ENCODE data around the gene COLEC12.

The COLEC12 gene

DNA sequence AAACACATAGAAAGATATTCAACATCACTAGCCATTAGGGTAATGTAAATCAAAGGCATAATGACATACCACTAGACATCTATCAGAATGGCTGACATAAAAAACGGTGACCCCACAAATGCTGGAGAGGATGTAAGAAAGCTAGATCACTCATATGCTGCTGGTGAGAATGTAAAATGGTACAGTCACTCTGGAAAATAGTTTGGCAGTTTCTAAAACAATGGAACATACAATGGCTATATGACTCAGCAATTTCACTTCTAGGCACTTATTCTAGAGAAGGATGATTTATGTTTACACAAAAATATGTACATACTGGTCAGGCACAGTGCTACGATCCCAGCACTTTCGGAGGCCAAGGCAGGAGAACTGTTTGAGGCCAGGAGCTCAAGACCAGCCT lies 87.3 kb downstream of the COLEC12 start:
- no peak for TF ChIP-seq GLIS3 (CRISPR knock-in tag; IDR thresholded peaks at IDR 0.05)
- no peak for TF ChIP-seq TCF4 (CRISPR knock-in tag; IDR thresholded peaks at IDR 0.05; ENCODE audit: borderline replicate concordance)
- no peak for TF ChIP-seq CSDC2 (CRISPR knock-in tag; IDR thresholded peaks at IDR 0.05)
- TF ChIP-seq ZFP30 (CRISPR knock-in tag; IDR thresholded peaks at IDR 0.05), result no peak
- TF ChIP-seq ISL1 (CRISPR knock-in tag; IDR thresholded peaks at IDR 0.05), result no peak
- no peak for TF ChIP-seq ZC3H10 (CRISPR knock-in tag; IDR thresholded peaks at IDR 0.05)
- TF ChIP-seq, protein P1, sequence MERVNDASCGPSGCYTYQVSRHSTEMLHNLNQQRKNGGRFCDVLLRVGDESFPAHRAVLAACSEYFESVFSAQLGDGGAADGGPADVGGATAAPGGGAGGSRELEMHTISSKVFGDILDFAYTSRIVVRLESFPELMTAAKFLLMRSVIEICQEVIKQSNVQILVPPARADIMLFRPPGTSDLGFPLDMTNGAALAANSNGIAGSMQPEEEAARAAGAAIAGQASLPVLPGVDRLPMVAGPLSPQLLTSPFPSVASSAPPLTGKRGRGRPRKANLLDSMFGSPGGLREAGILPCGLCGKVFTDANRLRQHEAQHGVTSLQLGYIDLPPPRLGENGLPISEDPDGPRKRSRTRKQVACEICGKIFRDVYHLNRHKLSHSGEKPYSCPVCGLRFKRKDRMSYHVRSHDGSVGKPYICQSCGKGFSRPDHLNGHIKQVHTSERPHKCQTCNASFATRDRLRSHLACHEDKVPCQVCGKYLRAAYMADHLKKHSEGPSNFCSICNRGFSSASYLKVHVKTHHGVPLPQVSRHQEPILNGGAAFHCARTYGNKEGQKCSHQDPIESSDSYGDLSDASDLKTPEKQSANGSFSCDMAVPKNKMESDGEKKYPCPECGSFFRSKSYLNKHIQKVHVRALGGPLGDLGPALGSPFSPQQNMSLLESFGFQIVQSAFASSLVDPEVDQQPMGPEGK (CRISPR knock-in tag; IDR thresholded peaks at IDR 0.05; ENCODE audit: borderline replicate concordance), result no peak
- TF ChIP-seq, protein P2, sequence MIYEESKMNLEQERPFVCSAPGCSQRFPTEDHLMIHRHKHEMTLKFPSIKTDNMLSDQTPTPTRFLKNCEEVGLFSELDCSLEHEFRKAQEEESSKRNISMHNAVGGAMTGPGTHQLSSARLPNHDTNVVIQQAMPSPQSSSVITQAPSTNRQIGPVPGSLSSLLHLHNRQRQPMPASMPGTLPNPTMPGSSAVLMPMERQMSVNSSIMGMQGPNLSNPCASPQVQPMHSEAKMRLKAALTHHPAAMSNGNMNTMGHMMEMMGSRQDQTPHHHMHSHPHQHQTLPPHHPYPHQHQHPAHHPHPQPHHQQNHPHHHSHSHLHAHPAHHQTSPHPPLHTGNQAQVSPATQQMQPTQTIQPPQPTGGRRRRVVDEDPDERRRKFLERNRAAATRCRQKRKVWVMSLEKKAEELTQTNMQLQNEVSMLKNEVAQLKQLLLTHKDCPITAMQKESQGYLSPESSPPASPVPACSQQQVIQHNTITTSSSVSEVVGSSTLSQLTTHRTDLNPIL (CRISPR knock-in tag; IDR thresholded peaks at IDR 0.05; ENCODE audit: low read depth), result no peak
- TF ChIP-seq ESRRG (CRISPR knock-in tag; IDR thresholded peaks at IDR 0.05), result no peak
- TF ChIP-seq, protein P3, sequence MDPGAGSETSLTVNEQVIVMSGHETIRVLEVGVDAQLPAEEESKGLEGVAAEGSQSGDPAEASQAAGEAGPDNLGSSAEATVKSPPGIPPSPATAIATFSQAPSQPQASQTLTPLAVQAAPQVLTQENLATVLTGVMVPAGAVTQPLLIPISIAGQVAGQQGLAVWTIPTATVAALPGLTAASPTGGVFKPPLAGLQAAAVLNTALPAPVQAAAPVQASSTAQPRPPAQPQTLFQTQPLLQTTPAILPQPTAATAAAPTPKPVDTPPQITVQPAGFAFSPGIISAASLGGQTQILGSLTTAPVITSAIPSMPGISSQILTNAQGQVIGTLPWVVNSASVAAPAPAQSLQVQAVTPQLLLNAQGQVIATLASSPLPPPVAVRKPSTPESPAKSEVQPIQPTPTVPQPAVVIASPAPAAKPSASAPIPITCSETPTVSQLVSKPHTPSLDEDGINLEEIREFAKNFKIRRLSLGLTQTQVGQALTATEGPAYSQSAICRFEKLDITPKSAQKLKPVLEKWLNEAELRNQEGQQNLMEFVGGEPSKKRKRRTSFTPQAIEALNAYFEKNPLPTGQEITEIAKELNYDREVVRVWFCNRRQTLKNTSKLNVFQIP (CRISPR knock-in tag; IDR thresholded peaks at IDR 0.05; ENCODE audit: borderline replicate concordance, low read depth), result no peak
- TF ChIP-seq ZNF70 (CRISPR knock-in tag; IDR thresholded peaks at IDR 0.05), result no peak
- no peak for ATAC-seq

DNA sequence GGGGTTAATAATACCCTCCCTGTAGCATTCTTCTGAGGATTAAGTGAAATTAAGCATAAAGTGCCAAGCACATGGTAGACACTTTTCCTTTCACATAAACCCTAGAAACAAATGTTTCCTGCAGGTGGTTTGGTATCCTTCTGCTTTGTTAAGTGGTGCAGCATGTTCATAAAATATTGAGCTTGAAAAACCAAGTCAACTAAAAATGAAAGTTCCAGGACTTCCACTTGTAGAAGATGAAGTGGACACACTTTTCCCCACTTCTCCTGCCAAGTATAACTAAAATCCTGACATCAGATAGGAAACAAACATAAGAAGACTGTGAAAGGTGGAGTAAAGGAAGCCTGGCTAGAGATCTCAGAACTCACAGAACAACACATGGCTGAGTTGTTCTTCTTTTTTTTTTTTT lies 90.5 kb downstream of the COLEC12 start:
- no peak for ATAC-seq
- TF ChIP-seq PPARA (CRISPR knock-in tag; IDR thresholded peaks at IDR 0.05; ENCODE audit: borderline replicate concordance) (no peak), BACH2 (CRISPR knock-in tag; IDR thresholded peaks at IDR 0.05; ENCODE audit: borderline replicate concordance) (no peak), ZNF70 (CRISPR knock-in tag; IDR thresholded peaks at IDR 0.05) (no peak), ZFP3 (CRISPR knock-in tag; IDR thresholded peaks at IDR 0.05) (no peak)
- TF ChIP-seq, protein P3 (CRISPR knock-in tag; IDR thresholded peaks at IDR 0.05; ENCODE audit: borderline replicate concordance, low read depth), result no peak
- TF ChIP-seq, protein P4, sequence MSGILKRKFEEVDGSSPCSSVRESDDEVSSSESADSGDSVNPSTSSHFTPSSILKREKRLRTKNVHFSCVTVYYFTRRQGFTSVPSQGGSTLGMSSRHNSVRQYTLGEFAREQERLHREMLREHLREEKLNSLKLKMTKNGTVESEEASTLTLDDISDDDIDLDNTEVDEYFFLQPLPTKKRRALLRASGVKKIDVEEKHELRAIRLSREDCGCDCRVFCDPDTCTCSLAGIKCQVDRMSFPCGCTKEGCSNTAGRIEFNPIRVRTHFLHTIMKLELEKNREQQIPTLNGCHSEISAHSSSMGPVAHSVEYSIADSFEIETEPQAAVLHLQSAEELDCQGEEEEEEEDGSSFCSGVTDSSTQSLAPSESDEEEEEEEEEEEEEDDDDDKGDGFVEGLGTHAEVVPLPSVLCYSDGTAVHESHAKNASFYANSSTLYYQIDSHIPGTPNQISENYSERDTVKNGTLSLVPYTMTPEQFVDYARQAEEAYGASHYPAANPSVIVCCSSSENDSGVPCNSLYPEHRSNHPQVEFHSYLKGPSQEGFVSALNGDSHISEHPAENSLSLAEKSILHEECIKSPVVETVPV (CRISPR knock-in tag; IDR thresholded peaks at IDR 0.05), result no peak

DNA sequence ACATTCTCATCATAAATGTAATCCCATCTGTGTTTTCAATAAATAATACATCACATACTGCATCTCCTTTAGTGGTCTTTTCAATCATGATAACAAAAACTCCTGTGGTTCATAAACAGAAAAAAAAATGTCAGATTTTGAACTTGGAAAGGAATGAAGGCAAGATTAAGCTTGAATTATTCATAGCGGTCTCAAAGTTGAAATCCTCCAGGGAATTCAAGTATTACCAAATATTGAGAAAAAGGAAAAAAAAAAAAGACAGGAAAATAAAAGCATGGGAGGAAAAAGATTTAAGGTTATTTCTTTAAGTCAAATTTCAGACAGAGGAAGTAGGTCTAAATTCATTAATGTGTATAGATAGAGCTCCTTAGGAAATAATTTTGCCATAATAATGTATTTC lies 92.1 kb downstream of the COLEC12 start:
- ATAC-seq, result no peak
- TF ChIP-seq RARB (CRISPR knock-in tag; IDR thresholded peaks at IDR 0.05) (no peak), ZNF70 (CRISPR knock-in tag; IDR thresholded peaks at IDR 0.05) (no peak), TOX (CRISPR knock-in tag; IDR thresholded peaks at IDR 0.05; ENCODE audit: borderline replicate concordance) (no peak), ARNTL (CRISPR knock-in tag; IDR thresholded peaks at IDR 0.05; ENCODE audit: borderline replicate concordance, low read depth) (no peak), ISL1 (CRISPR knock-in tag; IDR thresholded peaks at IDR 0.05) (no peak), ZFP3 (CRISPR knock-in tag; IDR thresholded peaks at IDR 0.05) (no peak), BACH2 (CRISPR knock-in tag; IDR thresholded peaks at IDR 0.05; ENCODE audit: borderline replicate concordance) (no peak), ZC3H10 (CRISPR knock-in tag; IDR thresholded peaks at IDR 0.05) (no peak), ZNF8 (CRISPR knock-in tag; IDR thresholded peaks at IDR 0.05) (no peak), ESRRG (CRISPR knock-in tag; IDR thresholded peaks at IDR 0.05) (no peak), CSDC2 (CRISPR knock-in tag; IDR thresholded peaks at IDR 0.05) (no peak)
- TF ChIP-seq, protein P2 (CRISPR knock-in tag; IDR thresholded peaks at IDR 0.05; ENCODE audit: low read depth), result no peak
- TF ChIP-seq, protein P5, sequence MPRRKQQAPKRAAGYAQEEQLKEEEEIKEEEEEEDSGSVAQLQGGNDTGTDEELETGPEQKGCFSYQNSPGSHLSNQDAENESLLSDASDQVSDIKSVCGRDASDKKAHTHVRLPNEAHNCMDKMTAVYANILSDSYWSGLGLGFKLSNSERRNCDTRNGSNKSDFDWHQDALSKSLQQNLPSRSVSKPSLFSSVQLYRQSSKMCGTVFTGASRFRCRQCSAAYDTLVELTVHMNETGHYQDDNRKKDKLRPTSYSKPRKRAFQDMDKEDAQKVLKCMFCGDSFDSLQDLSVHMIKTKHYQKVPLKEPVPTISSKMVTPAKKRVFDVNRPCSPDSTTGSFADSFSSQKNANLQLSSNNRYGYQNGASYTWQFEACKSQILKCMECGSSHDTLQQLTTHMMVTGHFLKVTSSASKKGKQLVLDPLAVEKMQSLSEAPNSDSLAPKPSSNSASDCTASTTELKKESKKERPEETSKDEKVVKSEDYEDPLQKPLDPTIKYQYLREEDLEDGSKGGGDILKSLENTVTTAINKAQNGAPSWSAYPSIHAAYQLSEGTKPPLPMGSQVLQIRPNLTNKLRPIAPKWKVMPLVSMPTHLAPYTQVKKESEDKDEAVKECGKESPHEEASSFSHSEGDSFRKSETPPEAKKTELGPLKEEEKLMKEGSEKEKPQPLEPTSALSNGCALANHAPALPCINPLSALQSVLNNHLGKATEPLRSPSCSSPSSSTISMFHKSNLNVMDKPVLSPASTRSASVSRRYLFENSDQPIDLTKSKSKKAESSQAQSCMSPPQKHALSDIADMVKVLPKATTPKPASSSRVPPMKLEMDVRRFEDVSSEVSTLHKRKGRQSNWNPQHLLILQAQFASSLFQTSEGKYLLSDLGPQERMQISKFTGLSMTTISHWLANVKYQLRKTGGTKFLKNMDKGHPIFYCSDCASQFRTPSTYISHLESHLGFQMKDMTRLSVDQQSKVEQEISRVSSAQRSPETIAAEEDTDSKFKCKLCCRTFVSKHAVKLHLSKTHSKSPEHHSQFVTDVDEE (CRISPR knock-in tag; IDR thresholded peaks at IDR 0.05), result no peak
- TF ChIP-seq, protein P3 (CRISPR knock-in tag; IDR thresholded peaks at IDR 0.05; ENCODE audit: borderline replicate concordance, low read depth), result no peak
- TF ChIP-seq, protein P4 (CRISPR knock-in tag; IDR thresholded peaks at IDR 0.05), result no peak

All from SK-N-SH treated with all-trans-retinoic acid at 6 μM for 48 hours (cell line).